Erythroblast (primary cell): ENCODE results near the gene POFUT2.

Source experiments
- GATA1 ChIP-seq: IDR thresholded peaks from 2 replicates; pipeline ENCODE4 v1.6.1; 2011; ENCODE audit warnings: low read depth, mild to moderate bottlenecking, control low read depth, low read length, moderate library complexity
- POLR2A ChIP-seq: IDR thresholded peaks from 2 replicates; pipeline ENCODE4 v1.6.1; 2011; ENCODE audit warnings: mild to moderate bottlenecking, low read length

- TF ChIP-seq POLR2A (no peak), GATA1 (no peak)
Measured at GRCh38 chr21:45318556-45319404, 31.1 kb upstream of the POFUT2 start.
